Liver (tissue), 9 donors: ENCODE results near the gene RTN4RL1. TPM values are rescaled to one million over a fixed set of nuclear protein-coding genes. Genes with fewer than 3 reads are reported as not detected.
A peak's percentile ranks its signal among the peaks of the same experiment; 100 is the strongest.

Experiments used
- DNase-seq: peaks from one replicate; pipeline ENCODE4 v3.0.0-alpha.2; 2017; ENCODE audit warnings: low spot score
- H3K27ac ChIP-seq, 2 donors: one replicate each; pipeline ENCODE4 v1.7.0; 2013; ENCODE audit warnings: inconsistent platforms in 2 of 2, low read length in 2 of 2, control low read depth in 1 of 2, low read depth in 1 of 2, mild to moderate bottlenecking in 1 of 2
- H3K27me3 ChIP-seq, 4 donors: one replicate each; pipeline versions ENCODE4 v1.6.1 to v1.7.0; 2013; ENCODE audit warnings: low read length in 3 of 4, inconsistent platforms in 1 of 4, mild to moderate bottlenecking in 1 of 4, moderate library complexity in 1 of 4; ENCODE audit not compliant: control insufficient read depth in 4 of 4, insufficient read depth in 4 of 4
- H3K36me3 ChIP-seq, 4 donors: one replicate each; pipeline versions ENCODE4 v1.6.1 to v1.7.0; 2013; ENCODE audit warnings: low read length in 3 of 4, mild to moderate bottlenecking in 3 of 4, low read depth in 1 of 4, moderate library complexity in 1 of 4; ENCODE audit not compliant: control insufficient read depth in 4 of 4, insufficient read depth in 3 of 4
- H3K4me1 ChIP-seq, 4 donors: one replicate each; pipeline versions ENCODE4 v1.6.1 to v1.7.0; 2013; ENCODE audit warnings: low read length in 3 of 4, mild to moderate bottlenecking in 3 of 4, moderate library complexity in 1 of 4; ENCODE audit not compliant: control insufficient read depth in 4 of 4, insufficient read depth in 4 of 4
- H3K4me3 ChIP-seq, 3 donors: one replicate each; pipeline versions ENCODE4 v1.6.1 to v1.7.0; 2013; ENCODE audit warnings: low read length in 3 of 3, control low read depth in 1 of 3, low read depth in 1 of 3, mild to moderate bottlenecking in 1 of 3
- H3K9ac ChIP-seq, 2 donors: one replicate each; pipeline ENCODE4 v1.7.0; 2013; ENCODE audit warnings: low read length in 2 of 2, mild to moderate bottlenecking in 2 of 2, moderate library complexity in 2 of 2, control low read depth in 1 of 2, low read depth in 1 of 2
- H3K9me3 ChIP-seq, 4 donors: one replicate each; pipeline versions ENCODE4 v1.6.1 to v1.7.0; 2013; ENCODE audit warnings: low read length in 3 of 4; ENCODE audit not compliant: control insufficient read depth in 4 of 4
- ATF3 ChIP-seq: IDR thresholded peaks from 2 replicates; pipeline ENCODE4 v1.6.1; 2016; ENCODE audit warnings: antibody characterized with exemption
- CTCF ChIP-seq: fragments of 150-350 bp; IDR thresholded peaks from 2 replicates; pipeline ENCODE4 v1.5.1; 2017; ENCODE audit warnings: improper control_type of control experiment, low read depth, low read length; ENCODE audit not compliant: missing input control
- EGR1 ChIP-seq, 2 donors: IDR thresholded peaks; 2 replicates each; pipeline ENCODE4 v1.6.1; 2016 to 2018; ENCODE audit warnings: antibody characterized with exemption in 2 of 2, low read depth in 2 of 2
- FOXA1 ChIP-seq: IDR thresholded peaks from 2 replicates; pipeline ENCODE4 v1.6.1; 2016; ENCODE audit warnings: antibody characterized with exemption
- FOXA2 ChIP-seq: IDR thresholded peaks from 2 replicates; pipeline ENCODE4 v1.6.1; 2016; ENCODE audit warnings: antibody characterized with exemption
- GABPA ChIP-seq, 2 donors: IDR thresholded peaks in 1 of 2; conservative IDR thresholded peaks in 1 of 2; 2 replicates each; pipeline ENCODE4 v1.6.1; 2016; ENCODE audit warnings: antibody characterized with exemption in 2 of 2, mild to moderate bottlenecking in 1 of 2, moderate library complexity in 1 of 2
- HNF4A ChIP-seq, 2 donors: conservative IDR thresholded peaks; 2 replicates each; pipeline ENCODE4 v1.6.1; 2016; ENCODE audit warnings: antibody characterized with exemption in 2 of 2, mild to moderate bottlenecking in 2 of 2
- HNF4G ChIP-seq: IDR thresholded peaks from 2 replicates; pipeline ENCODE4 v1.6.1; 2016; ENCODE audit warnings: antibody characterized with exemption
- JUND ChIP-seq, 2 donors: IDR thresholded peaks; 2 replicates each; pipeline ENCODE4 v1.6.1; 2016; ENCODE audit warnings: antibody characterized with exemption in 2 of 2
- MAX ChIP-seq: IDR thresholded peaks from 2 replicates; pipeline ENCODE4 v1.6.1; 2016; ENCODE audit warnings: antibody characterized with exemption
- NR2F2 ChIP-seq: IDR thresholded peaks from 2 replicates; pipeline ENCODE4 v1.6.1; 2016; ENCODE audit warnings: antibody characterized with exemption
- RAD21 ChIP-seq, 2 donors: IDR thresholded peaks; 2 replicates each; pipeline ENCODE4 v1.6.1; 2016; ENCODE audit warnings: antibody characterized with exemption in 2 of 2, mild to moderate bottlenecking in 2 of 2
- RXRA ChIP-seq, 2 donors: IDR thresholded peaks; 2 replicates each; pipeline ENCODE4 v1.6.1; 2017 to 2018; ENCODE audit warnings: antibody characterized with exemption in 2 of 2, mild to moderate bottlenecking in 1 of 2
- SP1 ChIP-seq: IDR thresholded peaks from 2 replicates; pipeline ENCODE4 v1.6.1; 2018; ENCODE audit warnings: antibody characterized with exemption, mild to moderate bottlenecking
- TAF1 ChIP-seq: conservative IDR thresholded peaks from 2 replicates; pipeline ENCODE4 v1.6.1; 2016; ENCODE audit warnings: antibody characterized with exemption, mild to moderate bottlenecking
- YY1 ChIP-seq: IDR thresholded peaks from 2 replicates; pipeline ENCODE4 v1.6.1; 2016; ENCODE audit warnings: antibody characterized with exemption, mild to moderate bottlenecking
- WGBS: extraction: QIAGEN DNeasy Blood & Tissue Kit; methylation state at CpG from one replicate; pipeline ENCODE4 v1.1.7; 2013; 5-methylcytosine and 5-hydroxymethylcytosine counted together
- polyA plus RNA-seq, 2 donors: library from polyadenylated mRNA; stranded (reverse) in 1 of 2; unstranded in 1 of 2; fragments of 200-250 nt in 1 of 2; fragments of >200 nt in 1 of 2; fragmentation: Nextera tagmentation in 1 of 2; extraction: Ambion mirVana in 1 of 2; gene quantifications; one replicate each; pipeline versions ENCODE4 v1.2.1 to v1.2.3, GENCODE V29; 2013 to 2015
- total RNA-seq, 2 donors: library from RNA; depleted of rRNA; stranded (reverse); fragments of >200 nt; gene quantifications; one replicate each; pipeline ENCODE4 v1.2.3, GENCODE V29; 2014
- TF ChIP-seq, protein P1 (sequence below): IDR thresholded peaks from 2 replicates; pipeline ENCODE4 v1.6.1; 2016; ENCODE audit warnings: antibody characterized with exemption, mild to moderate bottlenecking
- TF ChIP-seq, protein P2 (sequence below): IDR thresholded peaks from 2 replicates; pipeline ENCODE4 v1.6.1; 2016; ENCODE audit warnings: antibody characterized with exemption
- donor health status: healthy.
- donor health status: healthy.
- donor health status: healthy.
- donor health status: healthy.
- donor health status: healthy.

The RTN4RL1 gene
- total and polyA plus RNA-seq, 4 donors, result 0.04 to 5.4 (median 1.2) TPM

DNA sequence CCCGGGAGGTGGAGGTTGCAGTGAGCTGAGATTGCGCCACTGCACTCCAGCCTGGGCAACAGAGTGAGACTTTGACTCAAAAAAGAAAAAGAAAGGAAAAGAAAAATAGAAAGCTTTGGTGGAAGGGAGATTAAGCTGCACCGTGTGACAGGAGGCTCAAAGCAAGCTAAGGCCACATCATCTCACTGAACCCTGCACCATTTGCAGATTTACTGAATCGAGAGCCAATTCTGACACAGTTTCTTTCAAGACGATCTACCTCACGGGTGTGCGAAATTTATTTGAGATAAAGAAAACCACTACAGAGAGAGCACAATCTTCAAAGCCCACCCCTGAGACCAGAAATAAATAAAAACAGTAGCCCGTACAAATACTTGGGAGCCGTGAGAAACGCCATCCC, 49.6 kb downstream of the RTN4RL1 start (continued):
- TF ChIP-seq, protein P1, sequence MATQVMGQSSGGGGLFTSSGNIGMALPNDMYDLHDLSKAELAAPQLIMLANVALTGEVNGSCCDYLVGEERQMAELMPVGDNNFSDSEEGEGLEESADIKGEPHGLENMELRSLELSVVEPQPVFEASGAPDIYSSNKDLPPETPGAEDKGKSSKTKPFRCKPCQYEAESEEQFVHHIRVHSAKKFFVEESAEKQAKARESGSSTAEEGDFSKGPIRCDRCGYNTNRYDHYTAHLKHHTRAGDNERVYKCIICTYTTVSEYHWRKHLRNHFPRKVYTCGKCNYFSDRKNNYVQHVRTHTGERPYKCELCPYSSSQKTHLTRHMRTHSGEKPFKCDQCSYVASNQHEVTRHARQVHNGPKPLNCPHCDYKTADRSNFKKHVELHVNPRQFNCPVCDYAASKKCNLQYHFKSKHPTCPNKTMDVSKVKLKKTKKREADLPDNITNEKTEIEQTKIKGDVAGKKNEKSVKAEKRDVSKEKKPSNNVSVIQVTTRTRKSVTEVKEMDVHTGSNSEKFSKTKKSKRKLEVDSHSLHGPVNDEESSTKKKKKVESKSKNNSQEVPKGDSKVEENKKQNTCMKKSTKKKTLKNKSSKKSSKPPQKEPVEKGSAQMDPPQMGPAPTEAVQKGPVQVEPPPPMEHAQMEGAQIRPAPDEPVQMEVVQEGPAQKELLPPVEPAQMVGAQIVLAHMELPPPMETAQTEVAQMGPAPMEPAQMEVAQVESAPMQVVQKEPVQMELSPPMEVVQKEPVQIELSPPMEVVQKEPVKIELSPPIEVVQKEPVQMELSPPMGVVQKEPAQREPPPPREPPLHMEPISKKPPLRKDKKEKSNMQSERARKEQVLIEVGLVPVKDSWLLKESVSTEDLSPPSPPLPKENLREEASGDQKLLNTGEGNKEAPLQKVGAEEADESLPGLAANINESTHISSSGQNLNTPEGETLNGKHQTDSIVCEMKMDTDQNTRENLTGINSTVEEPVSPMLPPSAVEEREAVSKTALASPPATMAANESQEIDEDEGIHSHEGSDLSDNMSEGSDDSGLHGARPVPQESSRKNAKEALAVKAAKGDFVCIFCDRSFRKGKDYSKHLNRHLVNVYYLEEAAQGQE, result no peak
- TF ChIP-seq JUND (IDR thresholded peaks at IDR 0.05) (no peak), MAX (no peak), YY1 (no peak), RAD21 (IDR thresholded peaks at IDR 0.05) (no peak), EGR1 (IDR thresholded peaks at IDR 0.05; ENCODE audit: low read depth in 2 of 2) (no peak)

- DNase-seq, result no peak
- Histone ChIP-seq H3K4me3 (no peak overlapping the region), H3K9me3 (no peaks in the 10 kb centered on the region), H3K27ac (no peak overlapping the region), H3K27me3 (no peaks in the 10 kb centered on the region), H3K36me3 (no peaks in the 10 kb centered on the region), H3K9ac (no peak overlapping the region), H3K4me1 (peaks cover 3 to 31% (median 19%) of the 10 kb centered on the region in 4 donors)
- TF ChIP-seq FOXA2, result no peak
- TF ChIP-seq RAD21 (IDR thresholded peaks at IDR 0.05), result peak; percentile 8 to 42
- TF ChIP-seq HNF4A (conservative IDR thresholded peaks at IDR 0.05), result no peak
- TF ChIP-seq GABPA (IDR thresholded peaks at IDR 0.05 in 1 of 2, conservative IDR thresholded peaks at IDR 0.05 in 1 of 2), result no peak
- TF ChIP-seq TAF1, result no peak
- TF ChIP-seq, protein P1, result no peak
- TF ChIP-seq, protein P2, sequence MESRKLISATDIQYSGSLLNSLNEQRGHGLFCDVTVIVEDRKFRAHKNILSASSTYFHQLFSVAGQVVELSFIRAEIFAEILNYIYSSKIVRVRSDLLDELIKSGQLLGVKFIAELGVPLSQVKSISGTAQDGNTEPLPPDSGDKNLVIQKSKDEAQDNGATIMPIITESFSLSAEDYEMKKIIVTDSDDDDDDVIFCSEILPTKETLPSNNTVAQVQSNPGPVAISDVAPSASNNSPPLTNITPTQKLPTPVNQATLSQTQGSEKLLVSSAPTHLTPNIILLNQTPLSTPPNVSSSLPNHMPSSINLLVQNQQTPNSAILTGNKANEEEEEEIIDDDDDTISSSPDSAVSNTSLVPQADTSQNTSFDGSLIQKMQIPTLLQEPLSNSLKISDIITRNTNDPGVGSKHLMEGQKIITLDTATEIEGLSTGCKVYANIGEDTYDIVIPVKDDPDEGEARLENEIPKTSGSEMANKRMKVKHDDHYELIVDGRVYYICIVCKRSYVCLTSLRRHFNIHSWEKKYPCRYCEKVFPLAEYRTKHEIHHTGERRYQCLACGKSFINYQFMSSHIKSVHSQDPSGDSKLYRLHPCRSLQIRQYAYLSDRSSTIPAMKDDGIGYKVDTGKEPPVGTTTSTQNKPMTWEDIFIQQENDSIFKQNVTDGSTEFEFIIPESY, result no peak
- TF ChIP-seq EGR1 (IDR thresholded peaks at IDR 0.05; ENCODE audit: low read depth in 2 of 2), result no peak
- TF ChIP-seq JUND (IDR thresholded peaks at IDR 0.05), result no peak
- no peak for TF ChIP-seq YY1
- TF ChIP-seq NR2F2, result peak; percentile 93
- peak in 1 of 2 donors; percentile 22 for TF ChIP-seq RXRA (IDR thresholded peaks at IDR 0.05)
- TF ChIP-seq SP1, result no peak
- no peak for TF ChIP-seq FOXA1
- TF ChIP-seq HNF4G, result no peak
- TF ChIP-seq CTCF, result peak; percentile 17
- TF ChIP-seq MAX, result no peak
- no peak for TF ChIP-seq ATF3
- 76% methylated on average over 23 of the region's 23 CpGs for WGBS
These were observed 52.5 kb downstream of the RTN4RL1 start for GRCh38 chr17:1972487-1973160.
